Activated CD4-positive, alpha-beta T cell treated with anti-CD3 and anti-CD28 coated beads, Interleukin-2, Interleukin-6, amounts not matched to agents 100 ng/mL and 50 ng/mL, durations not matched to agents 16 hours and 8 hours (primary cell): ENCODE data around the gene DDX51.
"Not testable (repeated sequence)": the region's sequence is repeated elsewhere in the genome, so short reads cannot be mapped to it uniquely, and the experiment has no call there.

Source experiments
- DNase-seq: peaks from one replicate; pipeline ENCODE4 v3.0.0-alpha.2; 2020

DDX51 gene

DNA sequence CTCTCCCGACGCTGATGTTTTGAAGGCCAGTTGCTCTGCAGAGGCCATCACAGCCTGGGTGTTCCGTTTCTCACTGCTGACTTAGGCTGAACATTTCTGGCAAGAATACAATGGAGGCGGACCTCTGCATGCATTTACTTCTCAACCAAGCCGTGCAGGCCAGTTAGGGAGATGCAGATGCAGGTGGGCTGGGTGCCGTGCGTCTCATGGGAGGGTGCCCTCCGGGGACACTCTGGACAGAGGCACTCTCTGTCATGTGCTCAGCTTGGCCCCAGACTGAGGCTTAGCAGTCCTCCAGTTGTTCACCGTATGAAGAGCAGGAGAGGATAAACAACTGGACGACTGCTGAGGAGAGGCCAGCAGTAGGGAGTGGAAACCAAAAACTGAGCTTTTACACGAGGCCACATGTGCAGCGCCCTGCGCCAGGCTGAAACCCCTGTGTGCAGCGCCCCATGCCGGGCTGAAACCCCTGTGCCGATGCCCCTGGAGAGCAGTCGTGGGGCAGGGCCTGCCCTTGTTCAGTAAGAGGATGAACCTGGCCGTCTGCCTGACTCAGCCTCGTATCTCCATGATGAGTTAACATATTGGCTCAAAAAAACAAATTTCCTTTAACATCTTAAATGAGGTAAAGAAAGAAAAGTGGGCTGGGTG, 32.3 kb downstream of the DDX51 start:
- no peak for DNase-seq

GRCh38 chr12:132110677-132111076, 33.4 kb downstream of the DDX51 start:
- no peak for DNase-seq

- DNase-seq, result no peak
Measured at GRCh38 chr12:132109741-132110140, 34.4 kb downstream of the DDX51 start.

DNA sequence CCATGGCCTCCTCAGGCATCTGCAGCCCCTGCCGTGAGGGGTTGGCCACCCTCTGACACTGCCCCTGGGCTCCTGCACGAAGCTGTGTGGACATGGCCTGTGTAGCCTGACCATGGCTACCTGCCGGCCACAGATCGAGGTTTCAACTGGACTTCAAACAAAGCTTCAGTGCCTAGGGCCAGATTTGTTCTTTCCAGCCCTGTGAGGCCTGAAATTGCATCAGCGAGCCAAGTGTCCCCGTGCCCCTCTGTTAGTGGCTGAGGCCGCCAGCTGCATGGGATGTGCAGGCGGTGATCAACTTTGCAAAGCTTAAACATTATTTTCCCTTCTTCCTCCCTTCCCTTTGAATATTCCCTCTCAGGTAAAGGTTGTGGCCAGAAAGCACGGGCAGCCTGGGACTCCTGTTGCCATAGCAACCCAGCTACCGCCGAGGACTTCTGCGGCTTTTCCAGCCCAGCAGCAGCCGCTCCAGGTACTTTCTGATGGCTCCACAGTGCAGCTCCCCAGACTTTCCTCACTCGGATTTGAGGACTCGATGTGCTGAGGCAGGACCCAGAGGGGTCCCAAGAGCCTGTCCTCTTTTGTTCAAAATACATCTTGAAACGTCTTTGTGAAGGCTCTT, 35.8 kb downstream of the DDX51 start:
- DNase-seq, result no peak

DNA sequence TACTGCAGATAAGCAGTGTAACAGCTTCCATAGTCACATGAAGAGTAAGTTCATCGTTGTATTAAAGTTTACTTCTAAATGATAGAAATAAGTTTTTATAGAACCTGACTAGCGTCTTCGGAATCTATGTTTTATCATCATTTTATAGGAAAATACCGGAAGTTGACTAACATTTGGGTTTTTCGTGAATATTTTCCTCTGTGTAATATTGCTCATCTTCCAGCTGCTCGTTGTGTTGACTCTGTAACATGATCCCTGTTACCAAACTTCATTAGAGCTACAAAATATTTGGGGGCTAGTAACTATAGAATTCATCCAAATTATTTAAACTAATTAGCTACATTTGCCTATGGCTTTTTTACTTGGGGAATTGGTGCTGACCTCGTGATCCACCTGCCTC, 37.2 kb downstream of the DDX51 start:
- DNase-seq, result no peak

DNA sequence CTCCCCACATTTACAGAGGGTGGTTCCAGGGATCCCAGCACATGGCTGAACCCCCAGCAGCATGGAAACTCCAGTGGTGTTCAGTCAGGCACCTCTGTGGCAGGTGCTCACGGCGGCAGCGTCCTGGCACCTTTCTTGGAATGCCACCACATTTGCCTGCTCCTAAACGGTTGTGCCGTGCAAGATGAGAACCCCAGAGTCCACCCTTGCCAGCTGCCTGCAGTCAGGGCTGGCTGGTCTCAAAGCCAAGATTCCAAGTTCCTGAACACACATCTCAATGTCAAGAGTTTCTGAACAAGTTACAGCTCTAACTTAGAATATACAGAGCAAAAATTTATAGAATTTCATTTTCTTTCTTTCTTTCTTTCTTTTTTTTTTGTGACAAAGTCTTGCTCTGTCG, 38.7 kb downstream of the DDX51 start:
- no peak for DNase-seq

GRCh38 chr12:132103542-132104308, 40.4 kb downstream of the DDX51 start:
- DNase-seq, result no peak

DNA sequence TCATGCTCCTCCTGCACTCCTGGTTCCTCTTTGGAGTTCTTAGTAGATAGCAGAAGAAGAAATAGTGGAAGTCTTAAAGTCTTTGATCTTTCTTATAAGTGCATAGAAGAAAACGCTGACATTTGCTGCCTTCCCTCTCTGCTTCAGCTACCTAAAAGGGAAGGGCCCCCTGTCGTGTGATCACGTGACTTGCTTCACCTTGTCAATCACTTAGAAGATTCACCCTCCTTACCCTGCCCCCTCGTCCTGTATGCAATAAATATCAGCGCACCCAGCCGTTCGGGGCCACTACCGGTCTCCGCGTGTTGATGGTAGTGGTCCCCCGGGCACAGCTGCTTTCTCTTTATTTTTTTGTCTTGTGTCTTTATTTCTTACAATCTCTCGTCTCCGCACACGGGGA, 41.0 kb downstream of the DDX51 start:
- not testable (repeated sequence) for DNase-seq

DNA sequence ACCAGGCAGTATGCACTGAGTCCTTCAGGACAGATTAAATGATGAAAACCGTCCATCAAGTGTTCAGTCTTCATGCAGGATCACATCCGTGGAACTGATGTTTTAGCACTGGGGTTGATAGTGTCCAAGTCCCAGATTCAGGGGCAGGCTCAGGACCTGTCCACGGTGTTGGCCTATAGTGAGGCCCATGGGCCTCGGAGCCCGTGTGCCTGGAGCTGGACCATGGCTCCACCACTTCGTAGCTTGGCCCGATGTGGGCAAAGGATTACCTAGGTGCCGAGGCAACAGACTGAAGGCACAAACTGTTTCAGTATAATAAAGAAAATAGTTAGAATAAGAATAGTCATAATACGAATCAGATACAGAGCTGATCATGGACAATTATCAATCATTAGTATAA, 41.8 kb downstream of the DDX51 start:
- no peak for DNase-seq

DNA sequence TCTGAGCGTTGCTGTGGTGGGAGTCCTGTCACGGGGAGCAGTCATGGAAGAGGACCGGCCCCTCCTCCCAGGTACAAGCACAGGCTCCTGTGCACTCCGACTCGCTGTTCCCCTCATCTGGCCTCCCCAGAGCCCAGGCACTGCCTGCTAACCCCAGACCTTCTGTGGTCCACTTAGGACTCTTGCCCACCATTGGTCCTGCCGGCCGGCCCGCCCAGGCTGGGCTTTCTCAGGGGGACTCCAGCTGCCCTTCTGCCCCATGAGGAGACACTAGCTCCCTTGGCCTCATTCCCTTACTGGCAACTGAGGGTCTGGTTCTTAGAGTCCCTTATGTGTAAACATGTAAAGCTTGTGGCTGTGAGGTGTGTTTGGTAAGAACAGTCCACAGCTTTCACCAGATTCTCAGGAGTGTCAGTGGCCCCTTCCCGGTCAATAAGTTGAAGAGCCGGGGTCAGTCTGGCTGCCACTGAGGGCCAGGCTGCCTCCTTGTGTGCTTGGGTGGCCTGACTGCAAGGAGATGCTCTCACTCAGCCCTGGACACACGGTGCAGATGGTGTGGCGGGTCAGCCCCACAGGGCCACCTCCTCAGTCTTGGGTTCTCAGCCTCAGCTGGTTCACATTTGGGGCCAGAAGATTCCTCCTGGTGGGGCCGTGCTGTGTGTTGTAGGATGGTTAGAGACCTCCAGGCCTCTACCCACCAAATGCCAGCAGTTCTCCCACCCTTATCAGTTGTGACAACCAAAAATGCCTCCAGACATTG, 43.6 kb downstream of the DDX51 start:
- DNase-seq, result no peak

- no peak for DNase-seq
Measured at GRCh38 chr12:132099739-132100138, 44.4 kb downstream of the DDX51 start.

- DNase-seq, result no peak
Measured at GRCh38 chr12:132095520-132096409, 48.4 kb downstream of the DDX51 start.

DNA sequence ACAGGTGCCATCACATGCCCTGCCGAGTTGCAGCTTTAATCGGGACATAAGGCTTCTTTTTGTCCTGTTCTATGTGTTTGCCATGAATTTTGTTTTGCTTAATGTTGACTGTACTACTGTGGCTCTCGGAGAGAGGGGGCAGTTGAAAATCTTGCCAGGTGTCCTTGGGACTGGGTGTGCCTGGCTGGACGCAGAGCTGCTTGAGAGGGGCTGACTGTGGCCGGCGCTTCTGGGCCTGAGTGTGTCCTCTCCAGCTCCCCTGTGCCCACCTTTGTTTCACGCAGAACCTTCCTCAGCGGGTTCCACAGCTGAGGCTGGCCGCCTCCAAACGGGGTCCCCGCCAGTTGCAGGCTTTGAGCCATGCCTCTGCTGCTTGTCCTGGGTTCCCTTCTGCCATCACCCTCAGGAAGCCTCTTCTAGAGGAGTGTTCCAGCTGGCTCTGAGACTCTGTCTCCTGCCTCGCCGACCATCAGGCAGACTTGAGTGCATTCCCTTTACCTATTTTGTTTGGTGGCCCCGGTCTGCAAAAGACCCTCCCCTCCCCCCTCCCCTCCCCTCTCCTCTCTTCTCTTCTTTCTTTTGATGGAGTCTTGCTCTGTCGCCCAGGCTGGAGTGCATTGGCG, 49.7 kb downstream of the DDX51 start:
- no peak for DNase-seq

DNA sequence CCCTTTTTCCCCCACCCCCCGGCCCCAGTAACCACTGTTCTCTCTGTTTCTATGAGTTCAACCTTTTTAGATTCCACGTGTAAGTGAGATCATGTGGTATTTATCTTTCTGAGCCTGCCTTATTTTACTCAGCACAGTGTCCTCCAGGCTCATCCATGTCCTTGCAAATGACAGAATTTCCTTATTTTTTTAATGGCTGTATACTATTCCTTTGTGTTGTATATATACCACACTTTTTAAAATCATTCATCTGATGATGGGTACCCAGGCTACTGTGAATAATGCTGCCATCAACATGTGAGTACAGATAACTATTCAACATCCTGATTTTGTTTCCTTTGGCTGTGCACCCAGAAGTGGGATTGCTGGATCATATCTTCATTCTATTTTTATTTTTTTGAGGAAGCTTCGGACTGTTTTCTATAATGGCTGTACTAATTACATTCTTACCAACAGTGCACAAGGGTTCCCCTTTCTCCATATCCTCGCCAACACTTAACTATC, 54.7 kb downstream of the DDX51 start:
- no peak for DNase-seq
